CD4-positive, alpha-beta T cell (primary cell): Measurements from ENCODE around the gene NEO1. TPM values are rescaled to one million over a fixed set of nuclear protein-coding genes. Genes with fewer than 3 reads are reported as not detected.

Experiments
- ATAC-seq: fragments of 200-7000 bp; cut with Tn5 transposase; one replicate; pipeline ENCODE4 v1.10.0; 2022; ENCODE audit warnings: mild to moderate bottlenecking; ENCODE audit not compliant: poor library complexity
- CTCF ChIA-PET: fragments of 350-600 bp; sonication (Branson Sonifier 250); formaldehyde crosslinking; loops from one replicate; lab custom pipeline; 2021; ENCODE audit warnings: antibody characterized with exemption, inconsistent platforms; lab: Charles Lee
- POLR2A ChIA-PET: fragments of 350-600 bp; sonication (Branson Sonifier 250); formaldehyde crosslinking; loops from one replicate; lab custom pipeline; 2021; ENCODE audit warnings: antibody characterized with exemption, inconsistent platforms; lab: Charles Lee
- DNase-seq, 14 experiments: peaks; one replicate each; pipeline ENCODE4 v3.0.0-alpha.2; 2013 to 2020; ENCODE audit warnings: mixed read lengths in 2 of 14
- H3K27ac ChIP-seq, 2 donors: one replicate each; pipeline versions ENCODE4 v1.5.1 to v1.7.0; 2013; ENCODE audit warnings: low read length in 2 of 2, low read depth in 1 of 2, mild to moderate bottlenecking in 1 of 2
- H3K27me3 ChIP-seq, 2 experiments: 1 replicate in 1 of 2; 2 replicates in 1 of 2; pipeline versions ENCODE4 v1.6.1 to v1.7.0; 2013; ENCODE audit warnings: low read length in 2 of 2, control low read depth in 1 of 2, mild to moderate bottlenecking in 1 of 2, moderate library complexity in 1 of 2; ENCODE audit not compliant: insufficient read depth in 2 of 2, control insufficient read depth in 1 of 2
- H3K36me3 ChIP-seq: one replicate; pipeline ENCODE4 v1.6.1; 2013; ENCODE audit warnings: low read length, control low read depth; ENCODE audit not compliant: insufficient read depth
- H3K4me1 ChIP-seq: one replicate; pipeline ENCODE4 v1.6.1; 2013; ENCODE audit warnings: low read length, control low read depth; ENCODE audit not compliant: insufficient read depth
- H3K4me3 ChIP-seq: one replicate; pipeline ENCODE4 v1.5.1; 2013; ENCODE audit warnings: mild to moderate bottlenecking, low read length, moderate library complexity
- H3K9me3 ChIP-seq, 2 experiments: 1 replicate in 1 of 2; 2 replicates in 1 of 2; pipeline versions ENCODE4 v1.6.1 to v1.7.0; 2013; ENCODE audit warnings: low read length in 2 of 2, mild to moderate bottlenecking in 2 of 2, control low read depth in 1 of 2, moderate library complexity in 1 of 2; ENCODE audit not compliant: control insufficient read depth in 1 of 2, insufficient read depth in 1 of 2
- H3K27ac Mint-ChIP-seq: one replicate; pipeline ENCODE4 v1.8.0; 2020; ENCODE audit warnings: mixed read lengths
- H3K27me3 Mint-ChIP-seq: one replicate; pipeline ENCODE4 v1.8.0; 2021; ENCODE audit warnings: mixed read lengths
- H3K36me3 Mint-ChIP-seq: one replicate; pipeline ENCODE4 v1.8.0; 2021; ENCODE audit warnings: low read depth, mixed read lengths
- H3K4me1 Mint-ChIP-seq: one replicate; pipeline ENCODE4 v1.8.0; 2021; ENCODE audit warnings: low read depth, mixed read lengths
- H3K4me3 Mint-ChIP-seq: one replicate; pipeline ENCODE4 v1.8.0; 2020; ENCODE audit warnings: mild to moderate bottlenecking, mixed read lengths
- H3K9me3 Mint-ChIP-seq: one replicate; pipeline ENCODE4 v1.8.0; 2020; ENCODE audit warnings: mixed read lengths
- intact Hi-C, 2 experiments: fragments of 100-400 bp; cut with DNase I in 1 of 2; cut with micrococcal nuclease in 1 of 2; formaldehyde crosslinking; loops; one replicate each; pipeline versions ENCODE4 v1.15.1 to v1.9.0; 2023 to 2025; cut with DNase I, micrococcal nuclease
- total RNA-seq, 174 experiments: library from RNA in 2 of 174; stranded (reverse) in 2 of 174; gene quantifications; one replicate each; pipeline ENCODE4 v1.2.3 and lab custom pipeline; 2021 to 2026
- TF ChIP-seq, protein P1 (sequence below): fragments of 200-600 bp; IDR thresholded peaks from one replicate; pipeline ENCODE4 v1.8.0; 2022; ENCODE audit warnings: antibody characterized with exemption, mild to moderate bottlenecking

NEO1 gene
- total RNA-seq, 2 experiments from 2014 or later = 6.0 to 8.0 TPM

DNA sequence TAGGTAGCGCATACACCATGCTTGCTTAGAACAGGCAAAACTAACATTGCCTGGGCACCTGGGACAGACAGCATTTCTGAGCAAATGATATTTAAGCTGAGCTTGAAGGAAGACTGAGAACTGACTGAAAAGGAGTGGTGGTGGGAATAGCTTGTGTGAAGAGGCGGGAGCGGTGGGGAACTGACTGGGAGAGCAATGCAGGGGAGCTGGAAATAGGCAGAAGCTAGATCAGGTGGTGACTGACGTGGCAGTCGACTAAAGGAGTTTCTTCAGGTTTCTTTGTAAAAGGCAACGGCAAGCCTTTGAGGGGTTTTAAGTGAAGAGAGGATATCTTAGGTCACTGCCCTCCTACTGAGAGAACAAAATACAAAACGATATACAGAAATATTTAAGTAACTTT, 61.8 kb downstream of the NEO1 start:
- peaks cover 5% of the 10 kb centered on the region for H3K4me1 Mint-ChIP-seq
- H3K9me3 Mint-ChIP-seq = no peaks in the 10 kb centered on the region
- H3K4me1 ChIP-seq = no peaks in the 10 kb centered on the region
- intact Hi-C loops = no loop called here
- peaks cover 14% of the 10 kb centered on the region for H3K36me3 Mint-ChIP-seq
- no peak overlapping the region for H3K4me3 ChIP-seq
- no peak for DNase-seq
- no peaks in the 10 kb centered on the region for H3K36me3 ChIP-seq
- no peaks in the 10 kb centered on the region for H3K27me3 ChIP-seq
- no peak overlapping the region for H3K27ac ChIP-seq
- no peak overlapping the region for H3K27ac Mint-ChIP-seq
- ChIA-PET POLR2A (no interaction called here), CTCF (no interaction called here)
- TF ChIP-seq, protein P1, sequence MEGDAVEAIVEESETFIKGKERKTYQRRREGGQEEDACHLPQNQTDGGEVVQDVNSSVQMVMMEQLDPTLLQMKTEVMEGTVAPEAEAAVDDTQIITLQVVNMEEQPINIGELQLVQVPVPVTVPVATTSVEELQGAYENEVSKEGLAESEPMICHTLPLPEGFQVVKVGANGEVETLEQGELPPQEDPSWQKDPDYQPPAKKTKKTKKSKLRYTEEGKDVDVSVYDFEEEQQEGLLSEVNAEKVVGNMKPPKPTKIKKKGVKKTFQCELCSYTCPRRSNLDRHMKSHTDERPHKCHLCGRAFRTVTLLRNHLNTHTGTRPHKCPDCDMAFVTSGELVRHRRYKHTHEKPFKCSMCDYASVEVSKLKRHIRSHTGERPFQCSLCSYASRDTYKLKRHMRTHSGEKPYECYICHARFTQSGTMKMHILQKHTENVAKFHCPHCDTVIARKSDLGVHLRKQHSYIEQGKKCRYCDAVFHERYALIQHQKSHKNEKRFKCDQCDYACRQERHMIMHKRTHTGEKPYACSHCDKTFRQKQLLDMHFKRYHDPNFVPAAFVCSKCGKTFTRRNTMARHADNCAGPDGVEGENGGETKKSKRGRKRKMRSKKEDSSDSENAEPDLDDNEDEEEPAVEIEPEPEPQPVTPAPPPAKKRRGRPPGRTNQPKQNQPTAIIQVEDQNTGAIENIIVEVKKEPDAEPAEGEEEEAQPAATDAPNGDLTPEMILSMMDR = no peak
- H3K4me3 Mint-ChIP-seq = no peak overlapping the region
- ATAC-seq = no peak
- no peaks in the 10 kb centered on the region for H3K9me3 ChIP-seq
- H3K27me3 Mint-ChIP-seq = no peaks in the 10 kb centered on the region

DNA sequence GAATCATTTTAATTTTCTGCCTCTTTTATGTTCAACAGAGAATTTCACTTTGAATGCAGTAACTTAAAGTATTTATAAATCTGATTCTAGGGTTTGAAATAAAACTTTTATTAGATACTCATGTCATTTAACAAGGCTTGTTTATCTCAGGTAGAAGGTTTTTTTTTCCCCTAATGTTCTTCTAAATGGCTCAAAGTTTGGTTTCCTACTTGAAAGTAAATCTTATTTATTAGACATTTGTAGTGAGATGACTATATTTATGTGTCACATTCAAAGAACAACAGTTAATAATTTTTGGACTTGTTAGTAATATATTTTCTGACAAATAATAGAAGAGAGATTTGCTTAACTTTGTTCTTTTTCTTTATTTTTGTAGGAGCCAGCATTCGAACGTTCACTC, 63.9 kb downstream of the NEO1 start:
- H3K27me3 ChIP-seq = no peaks in the 10 kb centered on the region
- H3K9me3 Mint-ChIP-seq = no peaks in the 10 kb centered on the region
- no peak overlapping the region for H3K27ac ChIP-seq
- no peak overlapping the region for H3K27ac Mint-ChIP-seq
- no peak for DNase-seq
- no peak overlapping the region for H3K4me3 Mint-ChIP-seq
- peaks cover 5% of the 10 kb centered on the region for H3K4me1 Mint-ChIP-seq
- H3K36me3 ChIP-seq = no peaks in the 10 kb centered on the region
- H3K4me3 ChIP-seq = no peak overlapping the region
- no peaks in the 10 kb centered on the region for H3K9me3 ChIP-seq
- ATAC-seq = no peak
- intact Hi-C loops = no loop called here
- H3K36me3 Mint-ChIP-seq = peaks cover 14% of the 10 kb centered on the region
- H3K27me3 Mint-ChIP-seq = peaks cover 4% of the 10 kb centered on the region
- TF ChIP-seq, protein P1 = no peak
- POLR2A ChIA-PET = no interaction called here
- H3K4me1 ChIP-seq = no peaks in the 10 kb centered on the region
- CTCF ChIA-PET = interaction anchor here (0.8 kb wide), 1 partner anchor 10 kb away, joined by 3 read pairs; no protein-coding TSS in a partner anchor

DNA sequence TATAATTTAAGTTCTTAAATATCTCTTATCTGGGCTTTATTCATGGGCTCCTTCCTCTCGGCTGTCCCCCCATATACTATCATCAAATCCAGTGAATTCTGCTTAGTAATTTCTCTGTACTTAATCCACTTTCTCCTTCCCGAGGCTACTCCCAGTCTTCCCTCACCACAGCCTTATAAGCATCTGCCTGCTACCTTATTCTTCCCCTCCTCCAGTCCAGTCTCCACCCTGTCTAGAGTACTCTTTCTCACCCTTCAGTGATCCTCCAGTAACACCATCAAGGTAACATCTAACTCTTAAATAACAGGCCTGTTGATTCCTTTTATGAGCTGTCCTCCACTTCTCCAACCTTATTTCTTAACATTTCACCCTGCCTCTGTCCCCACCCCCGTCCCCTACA, 65.8 kb downstream of the NEO1 start:
- Mint-ChIP-seq H3K27me3 (peaks cover 7% of the 10 kb centered on the region), H3K4me3 (no peak overlapping the region), H3K4me1 (peaks cover 2% of the 10 kb centered on the region), H3K36me3 (peaks cover 14% of the 10 kb centered on the region), H3K9me3 (no peaks in the 10 kb centered on the region), H3K27ac (no peak overlapping the region)
- intact Hi-C loops = no loop called here
- Histone ChIP-seq H3K27me3 (no peaks in the 10 kb centered on the region), H3K4me3 (no peak overlapping the region), H3K27ac (no peak overlapping the region), H3K4me1 (no peaks in the 10 kb centered on the region), H3K36me3 (no peaks in the 10 kb centered on the region), H3K9me3 (no peaks in the 10 kb centered on the region)
- ChIA-PET CTCF (no interaction called here), POLR2A (no interaction called here)
- ATAC-seq (no peak), DNase-seq (no peak)
- TF ChIP-seq, protein P1 = no peak
